NCI-H446 treated with DMSO at 0.1 percent for 48 hours (cell line): Measurements from ENCODE around the gene PRRT1B.

ENCODE experiments used
- DNase-seq: peaks from one replicate; lab custom pipeline; 2025; lab: John Stamatoyannopoulos, UW

PRRT1B gene

DNA sequence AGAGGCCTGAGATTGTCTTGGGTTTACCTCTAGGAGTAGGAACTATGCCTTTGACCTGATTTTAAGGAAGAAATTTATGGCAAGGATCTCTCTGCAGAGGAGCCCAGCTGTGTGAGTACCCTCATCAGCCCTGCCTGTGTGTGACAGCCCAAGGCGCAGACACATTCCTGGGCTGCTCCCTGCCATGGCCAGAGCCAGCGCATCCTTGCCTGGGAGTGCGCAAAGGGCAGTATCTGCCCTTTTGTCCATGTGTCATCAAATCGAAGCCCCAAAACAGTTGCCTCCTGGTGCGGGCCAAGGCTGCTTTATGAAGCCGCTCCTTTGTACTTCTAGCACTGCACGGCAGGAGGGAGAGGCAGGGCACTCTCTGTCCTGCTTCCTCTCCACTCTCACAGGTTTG is 51.9 kb downstream of the PRRT1B start:
- DNase-seq, result no peak

GRCh38 chr9:131598121-131598520 is 52.8 kb downstream of the PRRT1B start:
- no peak for DNase-seq

GRCh38 chr9:131601683-131602181 is 56.4 kb downstream of the PRRT1B start:
- DNase-seq, result no peak

- no peak for DNase-seq
Observed at GRCh38 chr9:131603199-131603598, 57.9 kb downstream of the PRRT1B start.

DNA sequence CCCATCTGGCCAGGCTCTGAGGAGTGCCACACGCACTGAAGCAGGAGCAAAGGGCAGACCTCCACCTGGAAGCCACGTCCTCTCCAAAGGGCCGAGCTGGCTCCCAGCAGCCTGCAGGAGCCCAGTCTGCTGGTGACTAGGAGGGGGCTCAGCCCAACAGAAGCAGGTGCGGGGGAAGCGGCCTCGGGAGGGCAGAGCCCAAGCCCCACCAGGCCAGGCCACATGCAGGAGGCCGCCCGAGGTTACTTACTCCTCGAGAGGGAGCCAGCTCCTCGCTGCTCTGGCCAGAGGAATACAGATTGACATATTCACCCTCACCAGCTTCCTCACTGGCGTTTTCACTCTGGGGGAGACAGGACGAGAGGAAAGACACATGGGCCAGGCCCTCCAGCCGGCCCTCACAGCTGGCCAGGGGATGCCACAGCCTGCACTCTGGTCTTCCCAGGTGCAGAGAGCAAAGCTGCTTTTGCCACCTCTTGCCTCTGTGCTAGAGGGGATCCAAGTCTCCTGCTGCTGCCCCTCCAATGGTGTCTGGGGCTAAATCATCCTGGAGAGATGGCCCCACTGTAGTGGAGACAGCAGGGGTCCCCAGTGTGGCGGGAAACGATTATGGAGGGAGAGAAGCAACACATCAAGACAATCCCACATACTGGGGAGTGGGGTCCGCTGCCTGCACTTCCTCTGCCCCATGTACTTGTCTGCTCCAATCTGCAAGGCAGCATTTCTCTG is 58.6 kb downstream of the PRRT1B start:
- no peak for DNase-seq

- no peak for DNase-seq
Observed at GRCh38 chr9:131605770-131606590, 60.7 kb downstream of the PRRT1B start.

- DNase-seq, result no peak
Observed at GRCh38 chr9:131606896-131607567, 61.7 kb downstream of the PRRT1B start.

DNA sequence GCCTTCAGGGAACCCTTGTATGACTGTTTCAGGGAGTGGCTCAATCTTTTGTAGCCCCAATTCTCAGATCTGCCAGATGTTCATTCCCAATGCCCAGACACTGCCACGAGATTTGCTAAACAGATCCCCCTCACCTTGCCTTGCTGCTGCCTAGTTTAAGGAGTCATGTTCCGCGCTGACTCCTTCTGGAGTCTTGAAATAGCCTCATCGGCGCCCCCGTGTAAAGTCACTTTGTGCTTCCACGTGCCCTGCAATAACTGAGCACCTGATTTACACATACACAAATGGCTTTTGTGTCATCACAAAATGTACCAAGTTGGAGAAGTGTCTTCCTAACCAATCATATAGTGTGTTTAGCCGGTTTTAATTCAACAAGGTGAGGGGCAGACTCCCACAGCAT is 62.3 kb downstream of the PRRT1B start:
- DNase-seq, result no peak

GRCh38 chr9:131608493-131609037 is 63.2 kb downstream of the PRRT1B start:
- no peak for DNase-seq
